Nephron (organoid): ENCODE data around the gene LCLAT1.
A peak's percentile ranks its signal among the peaks of the same experiment; 100 is the strongest.

Experiments
- H3K27ac Mint-ChIP-seq, 3 experiments: 2 replicates each; pipeline ENCODE4 v1.8.0; 2020; ENCODE audit warnings: mixed read lengths in 3 of 3, mild to moderate bottlenecking in 2 of 3, moderate library complexity in 1 of 3
- H3K27me3 Mint-ChIP-seq: 2 replicates; pipeline ENCODE4 v1.8.0; 2021; ENCODE audit warnings: low read depth, mild to moderate bottlenecking, moderate library complexity, mixed read lengths
- H3K36me3 Mint-ChIP-seq: 2 replicates; pipeline ENCODE4 v1.8.0; 2020; ENCODE audit warnings: low read depth, mixed read lengths
- H3K4me1 Mint-ChIP-seq: 2 replicates; pipeline ENCODE4 v1.8.0; 2020; ENCODE audit warnings: mixed read lengths
- H3K4me3 Mint-ChIP-seq, 3 experiments: 2 replicates each; pipeline ENCODE4 v1.8.0; 2020; ENCODE audit warnings: mild to moderate bottlenecking in 3 of 3, mixed read lengths in 3 of 3, moderate library complexity in 2 of 3
- H3K9me3 Mint-ChIP-seq: 2 replicates; pipeline ENCODE4 v1.8.0; 2020; ENCODE audit warnings: mixed read lengths
- TF ChIP-seq, protein P1 (sequence below), 3 experiments: fragments of 200-600 bp; sonication (generic); IDR thresholded peaks; one replicate each; pipeline ENCODE4 v1.5.0; 2021; ENCODE audit warnings: antibody characterized with exemption in 3 of 3; ENCODE audit not compliant: unreplicated experiment in 3 of 3

The LCLAT1 gene

DNA sequence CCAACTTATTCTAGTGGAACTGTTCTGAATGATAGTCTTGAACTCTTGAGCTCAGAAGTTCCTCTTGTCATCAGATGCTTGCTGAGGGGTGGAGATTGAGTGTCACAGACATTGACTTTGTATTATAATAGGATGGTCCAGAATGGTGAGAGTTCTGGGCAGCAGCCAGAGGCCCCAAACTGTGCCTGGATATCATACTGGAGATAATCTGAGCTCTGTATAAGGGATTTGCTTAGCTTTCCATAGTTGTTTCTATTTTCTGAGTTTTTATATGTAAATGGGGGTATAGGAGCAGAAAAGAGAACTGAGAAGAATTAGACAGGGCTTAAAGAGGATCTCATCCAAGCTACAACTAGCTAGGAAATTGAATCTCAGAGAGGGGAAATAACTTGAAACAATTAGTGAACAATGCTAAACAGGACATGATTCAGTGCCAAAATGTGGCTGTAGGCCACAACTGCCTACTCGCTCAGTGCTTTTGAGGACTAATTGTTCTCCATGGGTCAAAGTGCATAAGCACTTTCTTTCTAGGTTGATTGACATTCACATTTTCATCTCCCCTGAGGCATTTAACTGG, 10.1 kb upstream of the LCLAT1 start:
- no peaks in the 10 kb centered on the region for H3K9me3 Mint-ChIP-seq
- H3K4me1 Mint-ChIP-seq = peaks cover 28% of the 10 kb centered on the region
- H3K4me3 Mint-ChIP-seq = no peak overlapping the region
- no peaks in the 10 kb centered on the region for H3K27me3 Mint-ChIP-seq
- H3K36me3 Mint-ChIP-seq = no peaks in the 10 kb centered on the region
- TF ChIP-seq, protein P1, sequence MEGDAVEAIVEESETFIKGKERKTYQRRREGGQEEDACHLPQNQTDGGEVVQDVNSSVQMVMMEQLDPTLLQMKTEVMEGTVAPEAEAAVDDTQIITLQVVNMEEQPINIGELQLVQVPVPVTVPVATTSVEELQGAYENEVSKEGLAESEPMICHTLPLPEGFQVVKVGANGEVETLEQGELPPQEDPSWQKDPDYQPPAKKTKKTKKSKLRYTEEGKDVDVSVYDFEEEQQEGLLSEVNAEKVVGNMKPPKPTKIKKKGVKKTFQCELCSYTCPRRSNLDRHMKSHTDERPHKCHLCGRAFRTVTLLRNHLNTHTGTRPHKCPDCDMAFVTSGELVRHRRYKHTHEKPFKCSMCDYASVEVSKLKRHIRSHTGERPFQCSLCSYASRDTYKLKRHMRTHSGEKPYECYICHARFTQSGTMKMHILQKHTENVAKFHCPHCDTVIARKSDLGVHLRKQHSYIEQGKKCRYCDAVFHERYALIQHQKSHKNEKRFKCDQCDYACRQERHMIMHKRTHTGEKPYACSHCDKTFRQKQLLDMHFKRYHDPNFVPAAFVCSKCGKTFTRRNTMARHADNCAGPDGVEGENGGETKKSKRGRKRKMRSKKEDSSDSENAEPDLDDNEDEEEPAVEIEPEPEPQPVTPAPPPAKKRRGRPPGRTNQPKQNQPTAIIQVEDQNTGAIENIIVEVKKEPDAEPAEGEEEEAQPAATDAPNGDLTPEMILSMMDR (IDR thresholded peaks at IDR 0.05; ENCODE audit: unreplicated experiment in 3 of 3) = no peak
- peak overlapping the region in 1 of 3 experiments; percentile 16 for H3K27ac Mint-ChIP-seq

DNA sequence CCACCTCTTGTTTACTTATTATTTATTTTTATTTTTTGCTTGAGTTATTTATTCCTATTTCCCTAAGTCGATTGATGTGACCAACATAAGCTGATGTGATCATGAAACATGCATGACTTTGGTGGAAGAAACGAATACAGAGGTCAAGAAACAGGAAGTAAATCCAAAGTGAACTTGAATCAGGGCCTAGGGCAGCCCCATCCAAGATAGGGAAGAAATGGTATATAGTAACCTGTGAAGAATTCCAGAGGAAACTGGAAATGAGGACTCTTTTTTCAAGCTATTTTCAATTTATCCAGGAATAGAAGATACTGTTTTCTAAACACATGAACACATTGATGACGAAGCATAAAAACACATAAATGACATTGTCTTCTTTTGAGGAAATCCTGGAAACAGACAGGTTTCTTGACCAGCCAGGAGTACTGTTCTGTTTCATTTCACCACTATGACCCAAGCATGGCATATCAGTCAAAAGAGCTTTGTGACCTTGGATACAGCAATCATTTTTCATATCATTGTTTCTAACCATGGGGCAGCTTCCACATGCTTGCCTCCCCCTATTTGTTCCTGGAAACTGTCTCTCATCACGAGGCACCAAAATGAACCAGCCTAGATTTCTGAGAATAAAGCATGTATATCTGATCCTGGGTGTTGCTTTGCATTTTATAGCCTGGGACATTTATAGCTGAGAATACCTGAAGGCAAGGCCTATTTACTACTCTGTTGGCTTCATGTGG, 9.1 kb upstream of the LCLAT1 start:
- peak overlapping the region in 2 of 3 experiments; percentile 40 to 53 for H3K27ac Mint-ChIP-seq
- TF ChIP-seq, protein P1 (IDR thresholded peaks at IDR 0.05; ENCODE audit: unreplicated experiment in 3 of 3) = no peak
- H3K9me3 Mint-ChIP-seq = no peaks in the 10 kb centered on the region
- no peaks in the 10 kb centered on the region for H3K36me3 Mint-ChIP-seq
- no peaks in the 10 kb centered on the region for H3K27me3 Mint-ChIP-seq
- peaks cover 28% of the 10 kb centered on the region for H3K4me1 Mint-ChIP-seq
- H3K4me3 Mint-ChIP-seq = no peak overlapping the region

DNA sequence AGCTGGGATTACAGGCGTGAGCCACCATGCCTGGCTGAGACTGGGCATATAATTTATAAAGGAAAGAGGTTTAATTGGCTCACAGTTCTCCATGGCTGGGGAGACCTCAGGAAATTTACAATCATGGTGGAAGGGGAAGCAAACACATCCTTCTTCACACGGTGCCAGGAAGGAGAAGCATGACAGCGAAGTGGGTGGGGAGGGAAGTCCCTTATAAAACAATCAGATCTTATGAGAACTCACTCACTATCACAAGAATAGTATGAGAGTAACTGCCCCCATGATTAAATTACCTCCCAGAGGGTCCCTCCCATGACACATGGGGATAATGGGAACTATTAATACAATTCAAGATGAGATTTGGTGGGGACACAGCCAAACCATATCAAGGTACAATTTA, 7.8 kb upstream of the LCLAT1 start:
- Mint-ChIP-seq H3K36me3 (no peaks in the 10 kb centered on the region), H3K4me3 (no peak overlapping the region), H3K27ac (peak overlapping the region in 2 of 3 experiments; percentile 19 to 63), H3K27me3 (no peaks in the 10 kb centered on the region), H3K9me3 (no peaks in the 10 kb centered on the region), H3K4me1 (peaks cover 22% of the 10 kb centered on the region)
- TF ChIP-seq, protein P1 (IDR thresholded peaks at IDR 0.05; ENCODE audit: unreplicated experiment in 3 of 3) = no peak

DNA sequence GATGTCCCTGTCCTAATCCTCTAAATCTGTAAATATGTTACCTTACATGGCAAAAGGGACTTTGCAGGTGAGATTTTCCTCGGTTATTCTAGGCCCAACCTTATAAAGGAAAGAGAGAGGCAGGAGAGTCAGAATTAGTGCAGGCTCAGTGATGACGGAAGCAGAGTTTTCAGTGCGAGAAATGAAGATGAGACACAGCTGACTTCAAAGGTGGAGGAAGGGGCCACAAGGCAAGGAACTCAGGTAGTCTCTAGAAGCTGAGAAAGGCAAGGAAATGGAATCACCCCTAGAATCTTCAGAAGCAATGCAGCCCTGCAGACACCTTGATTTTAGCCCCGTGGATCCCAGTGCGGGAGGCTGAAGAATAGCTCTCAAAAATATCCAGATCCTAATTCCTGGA, 7.2 kb upstream of the LCLAT1 start:
- Mint-ChIP-seq H3K27me3 (no peaks in the 10 kb centered on the region), H3K36me3 (no peaks in the 10 kb centered on the region)

DNA sequence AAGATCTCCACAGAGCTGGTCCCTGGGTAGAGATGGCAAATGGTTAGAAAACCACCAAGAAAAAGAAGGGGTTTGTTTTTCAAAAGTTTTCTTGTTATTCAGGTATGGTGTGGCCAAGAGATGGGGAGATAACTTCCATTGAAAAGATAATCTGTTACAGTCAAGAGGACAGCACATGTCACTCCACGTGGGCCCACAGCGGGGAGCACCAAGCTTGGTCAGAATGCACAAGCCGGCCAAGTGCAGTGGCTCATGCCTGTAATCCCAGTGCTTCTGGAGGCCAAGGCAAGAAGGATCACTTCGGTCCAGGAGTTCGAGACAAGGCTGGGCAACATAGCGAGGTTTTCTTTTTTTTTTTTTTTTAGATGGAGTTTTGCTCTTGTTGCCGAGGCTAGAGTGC, 6.0 kb upstream of the LCLAT1 start:
- Mint-ChIP-seq H3K36me3 (no peaks in the 10 kb centered on the region), H3K27me3 (no peaks in the 10 kb centered on the region), H3K27ac (peak overlapping the region in 2 of 3 experiments; percentile 35 to 63), H3K4me1 (peaks cover 22% of the 10 kb centered on the region), H3K4me3 (peak overlapping the region in 1 of 3 experiments; percentile 2), H3K9me3 (no peaks in the 10 kb centered on the region)
- TF ChIP-seq, protein P1 (IDR thresholded peaks at IDR 0.05; ENCODE audit: unreplicated experiment in 3 of 3) = no peak

More for the DNA sequence above, 7.2 kb upstream of the LCLAT1 start:
- no peaks in the 10 kb centered on the region for H3K9me3 Mint-ChIP-seq
- H3K4me1 Mint-ChIP-seq = peaks cover 22% of the 10 kb centered on the region
- TF ChIP-seq, protein P1 (IDR thresholded peaks at IDR 0.05; ENCODE audit: unreplicated experiment in 3 of 3) = no peak
- peak overlapping the region in 2 of 3 experiments; percentile 35 to 63 for H3K27ac Mint-ChIP-seq
- H3K4me3 Mint-ChIP-seq = no peak overlapping the region
